Non-pigmented ciliary epithelial cell (primary cell): ENCODE measurements around the gene RAI14.
A peak's percentile ranks its signal among the peaks of the same experiment; 100 is the strongest.
"Not testable (repeated sequence)": the region's sequence is repeated elsewhere in the genome, so short reads cannot be mapped to it uniquely, and the experiment has no call there.

Experiments used
- DNase-seq: peaks from one replicate; pipeline ENCODE4 v3.0.0-alpha.2; 2010; ENCODE audit warnings: low read depth

Gene RAI14

DNA sequence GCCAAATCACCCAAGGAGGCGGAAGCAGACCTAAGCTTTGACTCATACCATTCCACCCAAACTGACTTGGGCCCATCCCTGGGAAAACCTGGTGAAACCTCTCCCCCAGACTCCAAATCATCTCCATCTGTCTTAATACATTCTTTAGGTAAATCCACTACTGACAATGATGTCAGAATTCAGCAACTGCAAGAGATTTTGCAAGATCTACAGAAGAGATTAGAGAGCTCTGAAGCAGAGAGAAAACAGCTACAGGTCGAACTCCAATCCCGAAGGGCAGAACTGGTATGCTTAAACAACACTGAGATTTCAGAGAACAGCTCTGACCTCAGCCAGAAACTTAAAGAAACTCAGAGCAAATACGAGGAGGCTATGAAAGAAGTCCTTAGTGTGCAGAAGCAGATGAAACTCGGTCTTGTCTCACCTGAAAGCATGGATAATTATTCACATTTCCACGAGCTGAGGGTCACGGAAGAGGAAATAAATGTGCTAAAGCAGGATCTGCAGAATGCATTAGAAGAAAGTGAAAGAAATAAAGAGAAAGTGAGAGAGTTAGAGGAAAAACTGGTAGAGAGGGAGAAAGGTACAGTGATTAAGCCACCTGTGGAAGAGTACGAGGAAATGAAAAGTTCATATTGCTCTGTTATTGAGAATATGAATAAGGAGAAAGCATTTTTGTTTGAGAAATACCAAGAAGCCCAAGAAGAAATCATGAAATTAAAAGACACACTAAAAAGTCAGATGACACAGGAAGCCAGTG is 167.0 kb downstream of the RAI14 start:
- DNase-seq = no peak

- peak; percentile 24 for DNase-seq
Measured at GRCh38 chr5:34826347-34826746, 170.2 kb downstream of the RAI14 start.

DNA sequence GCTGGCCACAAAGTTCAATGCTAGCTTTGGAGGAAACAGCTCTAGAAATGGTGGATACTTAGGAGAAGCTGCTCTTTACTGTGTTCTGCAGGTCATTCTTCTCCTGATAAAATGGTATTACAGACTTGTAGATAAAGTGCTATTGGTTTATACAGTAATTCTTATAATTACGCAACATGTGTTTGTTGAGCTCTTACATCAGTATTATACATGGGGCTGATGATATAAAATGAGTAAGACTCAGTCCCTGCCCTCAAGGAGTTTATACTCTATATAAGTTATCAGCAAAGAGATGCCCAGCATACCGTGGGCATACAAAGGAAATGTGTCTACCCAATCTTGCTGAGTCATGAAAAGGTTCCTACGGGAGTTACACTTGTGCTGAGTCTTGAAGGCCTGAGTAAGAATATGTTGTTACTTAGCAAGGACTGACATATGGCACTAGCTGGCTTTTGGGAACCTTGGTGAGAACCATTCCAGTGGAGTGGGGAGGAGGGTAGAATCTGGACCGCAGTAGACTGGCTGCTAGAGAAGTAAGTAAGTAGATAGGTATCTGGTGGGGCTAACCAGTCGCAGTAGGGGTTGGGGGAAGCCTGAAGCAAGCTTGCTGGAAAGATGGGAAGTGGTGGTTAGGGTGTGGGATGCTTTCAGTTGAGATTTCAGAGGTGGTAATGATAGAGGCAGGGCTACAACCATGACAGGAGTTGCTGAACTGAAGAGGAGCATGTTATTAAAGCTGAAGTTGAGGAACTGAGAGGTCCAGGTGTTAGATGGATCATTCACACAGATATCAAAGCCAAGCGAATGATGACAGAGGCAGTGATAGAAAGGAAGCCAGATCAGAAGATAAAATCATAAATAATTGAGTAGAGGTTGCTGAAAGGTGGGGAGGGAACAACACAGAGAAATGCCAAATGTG is 171.7 kb downstream of the RAI14 start:
- no peak for DNase-seq

DNA sequence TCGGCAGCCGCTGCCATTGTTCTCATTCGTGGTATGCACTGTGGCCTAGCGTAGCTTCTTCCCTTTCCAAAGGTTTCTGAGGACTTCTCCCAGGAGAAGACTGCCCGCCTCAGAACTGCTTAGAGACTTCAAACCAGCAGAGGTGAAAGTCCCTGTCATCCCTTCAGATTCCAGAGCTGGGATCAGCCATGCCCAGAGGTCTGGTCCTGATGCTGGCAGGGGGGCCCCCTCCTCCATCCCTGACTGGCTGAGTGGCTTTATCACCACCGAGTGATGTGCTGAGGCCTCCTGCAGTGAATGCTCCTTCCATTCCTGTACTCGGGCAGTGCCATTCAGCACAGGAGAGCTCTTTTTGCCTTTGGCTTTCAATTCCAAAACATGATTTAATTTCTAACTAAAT is 174.7 kb downstream of the RAI14 start:
- DNase-seq = not testable (repeated sequence)

DNA sequence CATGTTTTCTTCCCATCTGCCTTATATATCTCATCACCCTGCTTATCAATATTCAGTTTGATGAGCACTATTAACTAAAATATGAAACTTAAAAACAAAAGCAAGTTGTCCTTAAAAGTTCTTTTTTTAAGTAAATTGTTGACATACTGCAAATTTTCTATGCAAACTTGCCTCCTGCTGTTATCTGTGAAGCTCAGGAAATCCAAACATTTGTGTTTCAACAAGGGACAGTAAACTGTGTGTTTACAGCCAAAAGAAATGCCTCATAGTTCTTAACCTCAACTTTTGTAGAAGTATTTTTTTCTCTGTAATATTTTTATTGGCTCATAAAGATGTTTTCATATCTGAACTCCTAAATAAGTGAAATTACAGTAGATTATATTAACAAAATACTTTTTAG is 175.2 kb downstream of the RAI14 start:
- no peak for DNase-seq

GRCh38 chr5:34832568-34832967 is 176.4 kb downstream of the RAI14 start:
- DNase-seq = no peak

GRCh38 chr5:34833090-34833489 is 177.0 kb downstream of the RAI14 start:
- no peak for DNase-seq

- no peak for DNase-seq
Measured at GRCh38 chr5:34833976-34834793, 178.1 kb downstream of the RAI14 start.

DNA sequence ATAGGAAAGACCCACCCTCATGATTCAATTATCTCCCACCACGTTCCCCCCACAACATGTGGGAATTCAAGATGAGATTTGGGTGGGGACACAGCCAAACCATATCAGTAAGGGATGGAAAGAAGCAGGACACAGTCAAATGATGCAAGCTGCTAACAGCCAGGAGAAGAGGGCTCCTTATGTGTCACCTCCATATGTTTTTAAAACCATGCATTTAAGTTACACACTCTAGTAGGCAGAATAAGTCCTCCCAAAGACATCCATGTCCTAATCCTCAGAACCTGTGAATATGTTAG is 178.6 kb downstream of the RAI14 start:
- DNase-seq = no peak

- no peak for DNase-seq
Measured at GRCh38 chr5:34835664-34836063, 179.5 kb downstream of the RAI14 start.

- peak; percentile 35 for DNase-seq
Measured at GRCh38 chr5:34838785-34839714, 182.9 kb downstream of the RAI14 start, which contains the start of gene TTC23L. TTC23L (plus strand) TSS chr5:34839164; CDS start chr5:34840672, 1,508 bp downstream.

DNA sequence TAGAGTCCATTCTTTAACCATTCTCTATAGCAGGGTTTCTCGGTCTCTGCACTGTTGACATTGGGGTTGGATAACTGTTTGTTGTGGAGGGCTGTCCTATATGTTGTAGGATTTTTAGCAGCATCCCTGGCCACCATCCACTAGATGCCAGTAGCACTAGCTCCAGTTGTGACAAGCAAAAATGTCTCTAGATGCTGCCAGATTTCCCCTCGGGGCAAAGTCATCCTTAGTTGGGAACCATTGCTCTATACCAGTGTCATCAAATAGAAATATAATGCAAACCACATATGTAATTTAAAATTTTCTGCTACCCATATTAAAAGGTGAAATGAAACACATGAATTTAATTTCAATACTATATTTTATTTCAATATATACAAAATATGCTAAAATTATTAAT is 185.7 kb downstream of the RAI14 start:
- DNase-seq = no peak

DNA sequence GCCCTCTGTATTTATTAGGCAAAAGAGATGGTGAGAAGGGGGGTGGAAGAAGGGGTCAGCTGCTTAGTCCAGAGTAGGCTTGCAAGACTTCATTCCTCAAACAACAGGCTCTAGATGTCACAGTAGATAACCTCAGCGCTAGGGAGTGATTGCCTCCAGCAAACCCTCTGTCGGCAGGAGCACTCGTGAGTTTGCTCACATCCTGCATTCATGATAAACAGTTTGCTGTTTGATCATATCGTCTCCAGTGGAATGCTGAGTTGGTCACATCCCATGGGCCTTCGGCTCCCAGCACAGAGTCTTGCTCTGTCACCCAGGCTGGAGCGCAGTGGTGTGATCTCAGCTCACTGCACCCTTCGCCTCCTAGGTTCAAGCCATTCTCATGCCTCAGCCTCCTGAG is 186.4 kb downstream of the RAI14 start:
- DNase-seq = no peak

DNA sequence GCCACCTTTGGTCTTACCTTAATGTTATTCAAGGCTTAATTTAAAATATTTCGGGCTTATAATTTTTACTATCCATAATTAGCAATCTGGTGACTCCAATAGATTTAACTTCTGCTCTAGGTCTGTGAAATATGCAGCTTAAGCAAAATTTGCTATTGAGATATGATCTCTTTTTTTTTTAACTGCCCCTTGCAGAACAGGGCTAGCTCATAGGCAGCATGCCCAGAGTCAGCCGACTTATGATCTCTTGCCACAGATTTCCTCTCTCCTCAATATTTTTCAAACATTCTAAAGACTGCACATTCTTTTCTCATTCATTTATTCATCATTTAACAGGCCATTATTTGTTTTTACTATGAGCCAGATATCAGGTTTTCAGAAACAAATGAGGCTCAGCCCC is 187.4 kb downstream of the RAI14 start:
- no peak for DNase-seq

- DNase-seq = no peak
Measured at GRCh38 chr5:34844106-34844505, 188.0 kb downstream of the RAI14 start.

DNA sequence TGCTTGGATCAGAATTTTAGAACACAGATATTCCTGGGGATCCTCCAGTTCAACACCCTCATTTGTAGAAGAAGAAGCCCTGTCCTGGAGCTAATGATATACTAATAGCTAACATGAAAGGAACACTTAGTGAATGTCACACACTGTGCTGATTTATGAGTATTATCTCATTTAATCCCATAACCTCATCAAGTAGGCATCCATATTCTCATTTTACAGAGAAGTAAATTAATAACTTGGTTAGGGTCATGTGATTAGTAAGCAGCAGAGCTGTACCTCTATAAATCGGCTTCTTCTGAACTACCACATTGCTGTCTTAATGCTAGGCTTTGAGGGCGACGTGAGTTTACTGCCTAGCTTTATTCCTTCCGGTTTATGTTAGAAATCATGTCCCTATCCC is 188.9 kb downstream of the RAI14 start:
- DNase-seq = no peak

DNA sequence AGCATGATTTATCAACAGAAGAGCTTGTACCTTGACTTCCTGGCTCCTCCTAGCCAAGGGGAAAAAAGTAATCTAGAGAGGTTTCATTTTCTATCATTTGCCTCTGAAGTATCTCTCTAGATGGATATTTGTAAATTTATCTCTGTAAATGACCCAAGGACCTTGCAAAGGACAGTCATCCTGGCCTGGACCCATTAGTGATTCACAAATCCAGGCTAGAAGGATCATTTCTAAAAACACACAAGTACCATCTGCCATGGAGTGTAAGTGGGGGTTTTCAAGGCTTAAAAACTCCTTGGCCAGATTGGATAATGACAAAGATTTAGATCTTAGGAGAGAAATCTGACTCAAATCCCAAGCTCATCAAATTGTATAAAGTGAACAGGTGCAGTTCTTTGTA is 190.9 kb downstream of the RAI14 start:
- no peak for DNase-seq

GRCh38 chr5:34847552-34847951 is 191.4 kb downstream of the RAI14 start:
- DNase-seq = no peak

DNA sequence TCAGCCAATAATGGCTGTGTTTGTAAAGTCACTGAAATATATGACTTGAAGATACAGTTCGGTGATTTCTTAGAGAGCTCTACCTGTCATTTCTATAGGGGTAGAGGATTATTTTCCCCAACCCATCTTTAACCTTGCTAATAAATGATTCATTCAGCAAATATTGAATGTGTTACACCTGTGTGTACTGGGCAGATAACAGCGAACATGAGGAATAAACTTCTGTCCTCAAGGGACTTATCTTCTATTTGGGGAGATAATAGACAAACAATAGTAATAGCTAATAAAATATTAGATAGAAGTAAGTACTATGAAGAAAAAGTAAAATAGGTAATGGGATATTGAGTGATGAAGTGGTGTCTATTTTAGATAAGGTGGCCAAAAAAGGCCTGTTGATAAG is 192.1 kb downstream of the RAI14 start:
- DNase-seq = no peak

GRCh38 chr5:34849253-34849652 is 193.1 kb downstream of the RAI14 start:
- DNase-seq = no peak

- peak; percentile 26 for DNase-seq
Measured at GRCh38 chr5:34854459-34855174, 198.5 kb downstream of the RAI14 start.
